A549 (cell line): ENCODE data around the gene AGPAT2. TPM values are rescaled to one million over a fixed set of nuclear protein-coding genes. Genes with fewer than 3 reads are reported as not detected.

Source experiments
- ATAC-seq, 2 experiments: fragments of 200-7000 bp in 1 of 2; fragments of >200 bp in 1 of 2; cut with Nextera tagmentation in 1 of 2; cut with Tn5 transposase in 1 of 2; 3 replicates each; pipeline versions ENCODE4 v1.8.0 to v1.9.1; 2018 to 2020; ENCODE audit warnings: mild to moderate bottlenecking in 1 of 2, moderate library complexity in 1 of 2
- CTCF ChIA-PET: fragments of 300-600 bp; sonication (Branson Sonifier 250); formaldehyde crosslinking; extraction: SDS; loops from one replicate; lab custom pipeline; 2021; ENCODE audit warnings: antibody characterized with exemption, inconsistent platforms; lab: Yijun Ruan, JAX
- POLR2A ChIA-PET: fragments of 350-600 bp; formaldehyde crosslinking; extraction: SDS; loops from one replicate; lab custom pipeline; 2021; ENCODE audit warnings: antibody characterized with exemption, inconsistent platforms; lab: Yijun Ruan, JAX
- DNase-seq, 2 experiments: peaks; one replicate each; pipeline versions ENCODE4 v3.0.0 to v3.0.0-alpha.2; 2011 to 2016; ENCODE audit warnings: low read depth in 1 of 2, low spot score in 1 of 2
- FAIRE-seq: peaks from 2 replicates; lab custom pipeline; 2011; peaks lifted over from hg19 to GRCh38; lab: Jason Lieb, UNC
- H3K27ac ChIP-seq, 2 experiments: fragments of >200 bp; sonication (Bioruptor Twin); formaldehyde crosslinking; 3 replicates each; pipeline ENCODE4 v1.5.1; 2016 to 2017
- H3K4me1 ChIP-seq: fragments of >200 bp; sonication (Bioruptor Twin); formaldehyde crosslinking; 3 replicates; pipeline ENCODE4 v1.6.1; 2016
- H3K4me2 ChIP-seq: fragments of >200 bp; sonication (Bioruptor Twin); formaldehyde crosslinking; 3 replicates; pipeline ENCODE4 v1.6.1; 2016
- H3K4me3 ChIP-seq: fragments of >200 bp; sonication (Bioruptor Twin); formaldehyde crosslinking; 3 replicates; pipeline ENCODE4 v1.5.1; 2016
- H3K9me3 ChIP-seq: fragments of >200 bp; sonication (Bioruptor Twin); formaldehyde crosslinking; 3 replicates; pipeline ENCODE4 v1.6.1; 2016
- BHLHE40 ChIP-seq: IDR thresholded peaks from 2 replicates; pipeline ENCODE4 v1.6.1; 2012; ENCODE audit warnings: low read depth, low read length, inconsistent platforms
- CHD2 ChIP-seq: fragments of 150-350 bp; IDR thresholded peaks from 2 replicates; pipeline ENCODE4 v1.6.1; 2014; ENCODE audit warnings: low read length; ENCODE audit not compliant: partially characterized antibody
- HEYL ChIP-seq: fragments of 250-450 bp; sonication (Bioruptor Pico); IDR thresholded peaks from 2 replicates; pipeline ENCODE4 v1.8.0; 2021; ENCODE audit warnings: mild to moderate bottlenecking, moderate library complexity
- HOXB13 ChIP-seq: fragments of 250-450 bp; sonication (Bioruptor Pico); IDR thresholded peaks from 2 replicates; pipeline ENCODE4 v1.5.0; 2020; ENCODE audit warnings: low read depth, mild to moderate bottlenecking, moderate library complexity
- MAZ ChIP-seq: fragments of 150-350 bp; IDR thresholded peaks from 2 replicates; pipeline ENCODE4 v1.6.1; 2014; ENCODE audit warnings: antibody characterized with exemption, low read depth, low read length, borderline replicate concordance
- NFE2L2 ChIP-seq: fragments of 150-350 bp; conservative IDR thresholded peaks from 2 replicates; pipeline ENCODE4 v1.6.1; 2014; ENCODE audit warnings: low read length
- PBX3 ChIP-seq: IDR thresholded peaks from 2 replicates; pipeline ENCODE4 v1.6.1; 2012
- POLR2AphosphoS2 ChIP-seq: conservative IDR thresholded peaks from 2 replicates; pipeline ENCODE4 v1.6.1; 2012; ENCODE audit warnings: low read length, improper control_type of control experiment, inconsistent platforms
- RAD21 ChIP-seq, 2 experiments: fragments of >200 bp in 1 of 2; sonication (Bioruptor Twin) in 1 of 2; formaldehyde crosslinking in 1 of 2; IDR thresholded peaks in 1 of 2; conservative IDR thresholded peaks in 1 of 2; 2 replicates in 1 of 2; 3 replicates in 1 of 2; pipeline ENCODE4 v1.6.1; 2012 to 2018; ENCODE audit warnings: inconsistent platforms in 1 of 2
- REST ChIP-seq: fragments of 200-600 bp; sonication (generic); IDR thresholded peaks from 2 replicates; pipeline ENCODE4 v1.6.1; 2016; ENCODE audit warnings: antibody characterized with exemption, mild to moderate bottlenecking, moderate library complexity
- RFX5 ChIP-seq: fragments of 450-650 bp; IDR thresholded peaks from 2 replicates; pipeline ENCODE4 v1.7.1; 2014; ENCODE audit warnings: antibody characterized with exemption, mild to moderate bottlenecking, moderate library complexity
- SMC3 ChIP-seq: fragments of >200 bp; sonication (Bioruptor Twin); formaldehyde crosslinking; IDR thresholded peaks from 3 replicates; pipeline ENCODE4 v1.6.1; 2018; ENCODE audit warnings: inconsistent platforms
- TFCP2L1 ChIP-seq: fragments of 250-450 bp; sonication (Bioruptor Pico); IDR thresholded peaks from 2 replicates; pipeline ENCODE4 v1.5.0; 2021; ENCODE audit warnings: mild to moderate bottlenecking
- TP53 ChIP-seq: fragments of 250-450 bp; sonication (Bioruptor Pico); IDR thresholded peaks from 2 replicates; pipeline ENCODE4 v1.5.0; 2021; ENCODE audit warnings: mild to moderate bottlenecking, moderate library complexity
- WGBS: methylation state at CpG from one replicate; pipeline ENCODE4 v1.1.6; 2017; ENCODE audit errors: missing lambda C conversion rate; 5-methylcytosine and 5-hydroxymethylcytosine counted together
- polyA plus RNA-seq, 4 experiments: library from polyadenylated mRNA; depleted of rRNA in 3 of 4; stranded (reverse); fragments of >200 nt; fragmentation: RNase III in 1 of 4; extraction: RNeasy Plus Mini Kit Qiagen cat#74134 plus additional on column Dnase treatment in 1 of 4; gene quantifications; 2 replicates in 3 of 4; 3 replicates in 1 of 4; pipeline ENCODE4 v1.2.3, GENCODE V29; 2011 to 2017
- TF ChIP-seq, protein P1 (sequence below): IDR thresholded peaks from 2 replicates; pipeline ENCODE4 v1.6.1; 2012
- TF ChIP-seq, protein P2 (sequence below): fragments of >200 bp; sonication (Bioruptor Twin); formaldehyde crosslinking; IDR thresholded peaks from 3 replicates; pipeline ENCODE4 v1.5.1; 2016

Gene AGPAT2
- polyA plus RNA-seq, 2 of the 4 experiments (the other 2 are of a cell fraction): 32.3 to 49.5 TPM

DNA sequence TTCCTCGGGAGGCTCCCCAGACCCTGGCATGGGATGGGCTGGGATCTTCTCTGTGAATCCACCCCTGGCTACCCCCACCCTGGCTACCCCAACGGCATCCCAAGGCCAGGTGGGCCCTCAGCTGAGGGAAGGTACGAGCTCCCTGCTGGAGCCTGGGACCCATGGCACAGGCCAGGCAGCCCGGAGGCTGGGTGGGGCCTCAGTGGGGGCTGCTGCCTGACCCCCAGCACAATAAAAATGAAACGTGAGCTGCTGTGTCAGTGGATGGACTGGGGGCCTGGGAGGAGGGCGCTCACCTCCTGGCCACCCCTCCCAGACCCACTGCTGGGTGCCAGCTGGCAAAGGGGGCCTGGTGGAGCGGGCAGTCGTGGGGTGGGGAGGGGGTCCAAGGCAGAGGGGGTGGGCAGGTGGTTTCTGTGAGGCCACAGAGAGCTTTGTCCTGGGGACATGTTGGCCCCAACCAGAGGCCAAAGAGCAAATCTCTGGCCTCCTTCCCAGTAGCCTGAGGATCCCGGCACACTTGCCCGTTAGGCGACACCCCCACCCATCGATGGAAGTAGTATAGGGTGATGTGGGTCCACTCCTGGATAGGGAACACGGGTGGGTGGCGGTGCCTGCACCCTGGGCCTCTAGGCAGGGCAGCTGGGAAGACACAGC lies 14.7 kb downstream of the AGPAT2 start:
- FAIRE-seq (no peak), DNase-seq (no peak)

GRCh38 chr9:136671646-136672430 lies 15.4 kb downstream of the AGPAT2 start:
- POLR2A ChIA-PET: interaction anchor here (0.8 to 1.3 kb wide), 2 partner anchors 22 to 57 kb away, joined by 3 to 6 read pairs; no protein-coding TSS in a partner anchor
- peak in 1 of 2 experiments; percentile 63; a peak in 3 of 6 replicates for ATAC-seq

More for the DNA sequence above, 14.7 kb downstream of the AGPAT2 start:
- Histone ChIP-seq H3K4me1 (peaks cover 47% of the 10 kb centered on the region), H3K9me3 (no peaks in the 10 kb centered on the region), H3K27ac (peak overlapping the region in 1 of 2 experiments; percentile 47; a peak in 2 of 6 replicates), H3K4me2 (no peak overlapping the region), H3K4me3 (no peak overlapping the region)
- CTCF ChIA-PET: interaction anchor here (1.0 to 7.9 kb wide), 28 partner anchors 8 to 327 kb away, joined by 3 to 186 read pairs (median 6); partner anchors contain the start of genes AGPAT2, EGFL7 and SNAPC4
- no peak for ATAC-seq
- 57% methylated on average over 7 of the region's 14 CpGs for WGBS
- TF ChIP-seq PBX3 (0 out of 2 replicates have a peak, but pooled peaks have one; percentile 42), REST (no peak)
- POLR2A ChIA-PET: no interaction called here

DNA sequence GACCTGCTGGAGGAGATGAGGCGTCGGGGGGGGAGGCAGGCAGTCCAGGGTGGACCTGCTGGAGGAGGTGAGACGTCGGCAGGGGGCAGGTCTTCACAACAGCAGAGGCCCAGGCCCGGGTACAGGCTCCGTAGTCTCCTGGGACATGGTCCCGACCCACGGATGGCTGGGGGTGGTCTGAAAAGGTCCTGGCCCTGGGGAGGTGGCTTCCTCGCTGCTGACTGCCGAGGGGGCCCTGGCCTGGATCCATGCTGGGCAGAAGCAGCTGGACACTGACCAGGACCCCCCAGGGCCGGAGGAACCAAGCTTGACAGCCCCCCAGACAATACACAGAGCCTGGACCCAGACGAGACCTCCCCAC lies 16.0 kb downstream of the AGPAT2 start:
- DNase-seq (peak in 1 of 2 experiments; percentile 54), FAIRE-seq (no peak), ATAC-seq (peak in 1 of 2 experiments; percentile 10; a peak in 2 of 6 replicates)
- H3K4me2 ChIP-seq: no peak overlapping the region
- ChIA-PET POLR2A (interaction anchor here (0.8 to 1.3 kb wide), 2 partner anchors 22 to 57 kb away, joined by 3 to 6 read pairs; no protein-coding TSS in a partner anchor), CTCF (interaction anchor here (0.7 to 7.9 kb wide), 29 partner anchors 10 to 325 kb away, joined by 3 to 186 read pairs (median 6); partner anchors contain the start of genes AGPAT2, EGFL7 and SNAPC4)
- no peak overlapping the region; a peak in 1 of 6 replicates for H3K27ac ChIP-seq
- TF ChIP-seq BHLHE40: no peak
- TF ChIP-seq RFX5: no peak
- no peak for TF ChIP-seq TFCP2L1
- no peak for TF ChIP-seq TP53 (CRISPR knock-in tag)
- TF ChIP-seq PBX3: no peak
- no peak for TF ChIP-seq CHD2
- TF ChIP-seq NFE2L2: no peak
- no peak for TF ChIP-seq MAZ
- no peak for TF ChIP-seq HEYL
- H3K4me3 ChIP-seq: no peak overlapping the region
- H3K9me3 ChIP-seq: no peaks in the 10 kb centered on the region
- peaks cover 54% of the 10 kb centered on the region for H3K4me1 ChIP-seq
- WGBS: 80% methylated on average over 3 of the region's 12 CpGs

More at GRCh38 chr9:136671646-136672430, 15.4 kb downstream of the AGPAT2 start:
- H3K4me3 ChIP-seq: no peak overlapping the region
- CTCF ChIA-PET: interaction anchor here (0.7 to 7.9 kb wide), 37 partner anchors 8 to 326 kb away, joined by 3 to 186 read pairs (median 5); partner anchors contain the start of genes AGPAT2, EGFL7 and SNAPC4
- H3K4me1 ChIP-seq: peaks cover 48% of the 10 kb centered on the region
- peak in 1 of 2 experiments; percentile 78 for DNase-seq
- no peak overlapping the region for H3K4me2 ChIP-seq
- WGBS: 67% methylated on average over 11 of the region's 27 CpGs
- TF ChIP-seq RAD21 (conservative IDR thresholded peaks at IDR 0.05 in 1 of 2, IDR thresholded peaks at IDR 0.05 in 1 of 2) (peak; percentile 27 to 31; a peak in 3 of 5 replicates), POLR2AphosphoS2 (no peak), SMC3 (peak; percentile 17; the same call in 1 of the 3 replicates), HOXB13 (no peak)
- TF ChIP-seq, protein P1, sequence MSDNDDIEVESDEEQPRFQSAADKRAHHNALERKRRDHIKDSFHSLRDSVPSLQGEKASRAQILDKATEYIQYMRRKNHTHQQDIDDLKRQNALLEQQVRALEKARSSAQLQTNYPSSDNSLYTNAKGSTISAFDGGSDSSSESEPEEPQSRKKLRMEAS: 0 out of 2 replicates have a peak, but pooled peaks have one; percentile 10
- TF ChIP-seq, protein P2, sequence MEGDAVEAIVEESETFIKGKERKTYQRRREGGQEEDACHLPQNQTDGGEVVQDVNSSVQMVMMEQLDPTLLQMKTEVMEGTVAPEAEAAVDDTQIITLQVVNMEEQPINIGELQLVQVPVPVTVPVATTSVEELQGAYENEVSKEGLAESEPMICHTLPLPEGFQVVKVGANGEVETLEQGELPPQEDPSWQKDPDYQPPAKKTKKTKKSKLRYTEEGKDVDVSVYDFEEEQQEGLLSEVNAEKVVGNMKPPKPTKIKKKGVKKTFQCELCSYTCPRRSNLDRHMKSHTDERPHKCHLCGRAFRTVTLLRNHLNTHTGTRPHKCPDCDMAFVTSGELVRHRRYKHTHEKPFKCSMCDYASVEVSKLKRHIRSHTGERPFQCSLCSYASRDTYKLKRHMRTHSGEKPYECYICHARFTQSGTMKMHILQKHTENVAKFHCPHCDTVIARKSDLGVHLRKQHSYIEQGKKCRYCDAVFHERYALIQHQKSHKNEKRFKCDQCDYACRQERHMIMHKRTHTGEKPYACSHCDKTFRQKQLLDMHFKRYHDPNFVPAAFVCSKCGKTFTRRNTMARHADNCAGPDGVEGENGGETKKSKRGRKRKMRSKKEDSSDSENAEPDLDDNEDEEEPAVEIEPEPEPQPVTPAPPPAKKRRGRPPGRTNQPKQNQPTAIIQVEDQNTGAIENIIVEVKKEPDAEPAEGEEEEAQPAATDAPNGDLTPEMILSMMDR: peak; percentile 66
- no peak for FAIRE-seq
- H3K9me3 ChIP-seq: no peaks in the 10 kb centered on the region
- H3K27ac ChIP-seq: peak overlapping the region in 1 of 2 experiments; percentile 47; a peak in 1 of 6 replicates
